K562 (cell line): Measurements from ENCODE around the gene PIEZO2. TPM values are rescaled to one million over a fixed set of nuclear protein-coding genes. Genes with fewer than 3 reads are reported as not detected.

Experiments
- BCOR ChIP-seq: fragments of 450-650 bp; IDR thresholded peaks from 2 replicates; pipeline ENCODE4 v1.6.1; 2016
- CREB5 ChIP-seq: fragments of 250-450 bp; sonication (Bioruptor Pico); IDR thresholded peaks from 2 replicates; pipeline ENCODE4 v1.5.0; 2020; ENCODE audit warnings: mild to moderate bottlenecking
- DPF2 ChIP-seq: fragments of 450-650 bp; IDR thresholded peaks from 2 replicates; pipeline ENCODE4 v1.6.1; 2016
- HLTF ChIP-seq: fragments of 450-650 bp; IDR thresholded peaks from 2 replicates; pipeline ENCODE4 v1.6.1; 2016
- NFE2L1 ChIP-seq: fragments of 450-650 bp; IDR thresholded peaks from 2 replicates; pipeline ENCODE4 v1.6.1; 2016; ENCODE audit warnings: missing genetic modification characterization, low read depth, mild to moderate bottlenecking, missing compliant biosample characterization, moderate library complexity, borderline replicate concordance
- NR2C1 ChIP-seq, 2 experiments: fragments of 450-650 bp; IDR thresholded peaks; 2 replicates each; pipeline ENCODE4 v1.6.1; 2017; ENCODE audit warnings: mild to moderate bottlenecking in 2 of 2, antibody characterized with exemption in 1 of 2, inconsistent platforms in 1 of 2, missing compliant biosample characterization in 1 of 2, missing genetic modification characterization in 1 of 2
- NR2C2 ChIP-seq, 2 experiments: fragments of 200-800 bp in 1 of 2; sonication (Bioruptor generic) in 1 of 2; sonication (generic) in 1 of 2; formaldehyde crosslinking in 1 of 2; IDR thresholded peaks; 2 replicates each; pipeline versions ENCODE4 v1.6.1 to v1.8.0; 2016 to 2022; ENCODE audit warnings: mild to moderate bottlenecking in 1 of 2, missing compliant biosample characterization in 1 of 2, missing genetic modification characterization in 1 of 2, missing genetic modification reagents in 1 of 2
- PBX2 ChIP-seq, 2 experiments: IDR thresholded peaks in 1 of 2; conservative IDR thresholded peaks in 1 of 2; 2 replicates each; pipeline ENCODE4 v1.6.1; 2016; ENCODE audit warnings: low read depth in 2 of 2, mild to moderate bottlenecking in 1 of 2, missing compliant biosample characterization in 1 of 2, missing genetic modification characterization in 1 of 2, moderate library complexity in 1 of 2
- PKNOX1 ChIP-seq: fragments of 450-650 bp; IDR thresholded peaks from 2 replicates; pipeline ENCODE4 v1.6.1; 2016
- POLR3A ChIP-seq: IDR thresholded peaks from 2 replicates; pipeline ENCODE4 v1.6.1; 2011; ENCODE audit warnings: borderline replicate concordance, mild to moderate bottlenecking, moderate library complexity; ENCODE audit not compliant: insufficient read length, insufficient read depth; ENCODE audit errors: extremely low read depth
- RBM25 ChIP-seq: fragments of 200-400 bp; formaldehyde crosslinking; IDR thresholded peaks from 2 replicates; pipeline ENCODE4 v1.6.1; 2018; ENCODE audit warnings: low read length, low read depth, moderate library complexity; ENCODE audit not compliant: severe bottlenecking
- ZNF318 ChIP-seq, 2 experiments: fragments of 450-650 bp; IDR thresholded peaks; 2 replicates each; pipeline ENCODE4 v1.6.1; 2016; ENCODE audit warnings: mild to moderate bottlenecking in 2 of 2, borderline replicate concordance in 1 of 2, low read depth in 1 of 2, moderate library complexity in 1 of 2
- ZNF444 ChIP-seq: fragments of 250-450 bp; sonication (Bioruptor Pico); IDR thresholded peaks from 2 replicates; pipeline ENCODE4 v1.4.0; 2020; ENCODE audit warnings: mild to moderate bottlenecking, moderate library complexity
- polyA plus RNA-seq, 8 experiments: library from polyadenylated mRNA; depleted of rRNA in 4 of 8; stranded (reverse) in 5 of 8; unstranded in 3 of 8; fragments of >200 nt; fragmentation: Nextera tagmentation in 2 of 8; fragmentation: Illumina TruSeq in 1 of 8; extraction: Ambion mirVana in 2 of 8; extraction: Trizol in 1 of 8; gene quantifications; 2 replicates each; pipeline versions ENCODE4 v1.2.1 to v1.2.3, GENCODE V29; 2011 to 2014; ENCODE audit warnings: inconsistent platforms in 1 of 8, missing spikeins in 1 of 8
- total RNA-seq, 7 experiments: library from RNA; depleted of rRNA in 6 of 7; stranded (reverse); fragments of >200 nt in 6 of 7; fragmentation: Illumina TruSeq in 2 of 7; extraction: Trizol in 2 of 7; gene quantifications; 2 replicates each; pipeline versions ENCODE4 v1.2.1 to v1.2.3, GENCODE V29; 2011 to 2021; ENCODE audit warnings: low replicate concordance in 1 of 7

Gene PIEZO2
- total and polyA plus RNA-seq, 9 of the 15 experiments (the other 6 are each of a cell fraction or from before 2014, with no cell fraction given) = 0.54 to 4.1 (median 2.0) TPM

DNA sequence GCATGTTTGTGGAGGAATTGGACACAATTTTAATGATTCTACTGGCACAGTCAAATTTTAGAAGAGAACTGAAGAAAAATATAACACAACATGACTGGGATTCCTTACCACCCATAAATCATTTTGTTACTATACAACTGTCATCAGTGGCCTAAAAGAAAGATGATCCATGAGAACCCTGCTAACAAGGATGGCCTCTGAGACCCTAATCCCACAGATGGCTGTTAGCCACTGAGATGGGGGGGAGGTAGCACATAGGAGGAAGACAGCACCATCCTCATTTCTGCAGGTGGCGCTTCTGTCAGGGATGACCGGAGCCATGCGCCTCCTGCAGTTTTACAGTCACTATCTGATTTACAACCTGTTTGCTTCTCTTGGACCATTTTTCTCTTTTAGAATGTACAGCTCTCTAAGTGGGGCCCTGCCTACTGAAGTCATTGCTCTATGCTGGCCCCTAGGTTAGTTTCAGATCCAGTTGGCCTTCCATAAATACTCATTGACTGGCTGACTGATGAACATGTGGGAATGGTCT lies 343.7 kb downstream of the PIEZO2 start (continued):
- no peak for TF ChIP-seq ZNF318 (IDR thresholded peaks at IDR 0.05; ENCODE audit: borderline replicate concordance in 1 of 2, low read depth in 1 of 2)
- no peak for TF ChIP-seq HLTF
- no peak for TF ChIP-seq NFE2L1
- no peak for TF ChIP-seq ZNF444 (CRISPR knock-in tag)
- TF ChIP-seq POLR3A = no peak
- no peak for TF ChIP-seq RBM25
- TF ChIP-seq CREB5 = no peak
- no peak for TF ChIP-seq PBX2 (CRISPR knock-in tag; IDR thresholded peaks at IDR 0.05; ENCODE audit: low read depth)
- TF ChIP-seq PBX2 (tag; conservative IDR thresholded peaks at IDR 0.05; ENCODE audit: low read depth) = peak; percentile 41; the same call in 1 of the 2 replicates
- TF ChIP-seq BCOR = no peak
- no peak for TF ChIP-seq DPF2
- no peak for TF ChIP-seq NR2C2 (CRISPR knock-in tag; IDR thresholded peaks at IDR 0.05)
- TF ChIP-seq NR2C2 (tag; IDR thresholded peaks at IDR 0.05) = no peak
- no peak for TF ChIP-seq NR2C1 (IDR thresholded peaks at IDR 0.05)
- no peak for TF ChIP-seq NR2C1 (tag; IDR thresholded peaks at IDR 0.05)
- TF ChIP-seq PKNOX1 = peak; percentile 26; the same call in 1 of the 2 replicates
